Measurements from ENCODE around the gene TCEAL2.
"Not testable (repeated sequence)": the region's sequence is repeated elsewhere in the genome, so short reads cannot be mapped to it uniquely, and the experiment has no call there.

Gene TCEAL2

DNA sequence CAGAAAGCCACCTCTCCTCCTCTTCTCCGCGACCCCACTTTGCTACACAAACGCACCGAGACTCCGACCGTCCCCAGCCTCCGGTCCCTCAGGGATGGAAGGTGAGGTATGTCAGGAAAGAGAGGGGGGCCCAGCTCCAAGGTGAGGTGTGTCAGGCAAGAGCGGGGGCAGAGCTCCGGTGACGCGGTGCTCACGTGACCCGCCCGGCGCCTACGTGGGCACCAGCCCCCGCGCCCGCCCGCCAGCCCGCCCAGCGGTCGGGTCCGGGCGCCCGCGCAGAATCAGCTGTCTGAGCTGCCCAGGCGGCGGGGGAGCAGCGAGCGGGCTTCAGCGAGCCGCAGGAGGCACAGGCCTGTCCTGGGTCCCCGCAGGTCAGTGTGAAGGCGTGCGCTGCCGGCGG is at the start of gene TCEAL2:
TCEAL2 (plus strand) TSS at position 244 of the 400 bp plus-strand sequence. CDS start 1,152 bp downstream, outside the sequence.
- H3K4me1 Mint-ChIP-seq (ENCODE audit: low read depth); H3K36me3 Mint-ChIP-seq (ENCODE audit: low read depth); H3K4me3 Mint-ChIP-seq; H3K27ac Mint-ChIP-seq; H3K9me3 Mint-ChIP-seq; intact Hi-C loops (cut with micrococcal nuclease): not testable (repeated sequence)
- H3K27me3 Mint-ChIP-seq = peaks cover 26% of the 10 kb centered on the region

DNA sequence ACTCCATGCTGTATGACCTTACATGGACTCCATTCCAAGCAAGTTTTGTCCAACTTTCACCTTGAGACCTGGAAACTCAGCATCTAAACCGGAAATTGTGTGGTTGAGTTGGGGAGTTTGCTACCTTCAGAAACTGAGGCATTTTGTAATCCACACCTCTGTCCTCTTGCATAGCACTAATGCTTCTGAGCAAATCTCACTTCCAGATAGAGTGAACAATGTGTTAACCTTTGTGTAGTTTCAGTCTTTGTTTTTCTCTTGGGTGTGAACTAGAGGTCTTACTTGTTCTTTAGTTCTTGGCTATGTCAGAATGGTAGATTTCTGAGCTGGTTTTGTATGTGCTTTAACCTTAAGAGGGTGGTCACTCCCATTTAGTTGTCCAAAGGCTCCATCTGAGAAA is 48.1 kb upstream of the TCEAL2 start:
- Mint-ChIP-seq H3K36me3 (ENCODE audit: low read depth) (no peaks in the 10 kb centered on the region), H3K4me3 (no peak overlapping the region), H3K4me1 (ENCODE audit: low read depth) (no peaks in the 10 kb centered on the region), H3K27ac (no peak overlapping the region), H3K9me3 (no peaks in the 10 kb centered on the region), H3K27me3 (no peaks in the 10 kb centered on the region)
- intact Hi-C loops (cut with micrococcal nuclease) = no loop called here

DNA sequence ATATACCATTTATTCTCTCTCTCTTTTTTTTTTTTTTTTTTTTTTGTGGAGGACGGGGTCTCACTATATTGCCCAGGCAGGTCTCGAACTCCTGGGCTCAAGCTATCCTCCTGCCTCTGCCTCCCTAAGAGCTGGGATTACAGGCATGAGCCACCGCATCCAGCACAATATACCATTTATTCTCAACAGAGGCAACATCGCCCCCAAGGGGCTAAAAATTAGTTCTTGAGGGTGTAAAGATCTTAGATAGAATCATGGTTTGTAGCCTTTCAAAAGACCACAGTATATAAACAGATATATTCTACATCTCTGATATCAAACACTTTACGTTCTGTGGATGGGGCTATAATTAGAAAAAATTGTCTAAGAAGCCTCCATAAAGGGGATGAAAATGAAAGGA is 39.8 kb upstream of the TCEAL2 start:
- Mint-ChIP-seq H3K9me3 (no peaks in the 10 kb centered on the region), H3K4me3 (no peak overlapping the region), H3K27me3 (no peaks in the 10 kb centered on the region), H3K27ac (no peak overlapping the region), H3K4me1 (ENCODE audit: low read depth) (no peaks in the 10 kb centered on the region), H3K36me3 (ENCODE audit: low read depth) (no peaks in the 10 kb centered on the region)
- intact Hi-C loops (cut with micrococcal nuclease) = no loop called here

DNA sequence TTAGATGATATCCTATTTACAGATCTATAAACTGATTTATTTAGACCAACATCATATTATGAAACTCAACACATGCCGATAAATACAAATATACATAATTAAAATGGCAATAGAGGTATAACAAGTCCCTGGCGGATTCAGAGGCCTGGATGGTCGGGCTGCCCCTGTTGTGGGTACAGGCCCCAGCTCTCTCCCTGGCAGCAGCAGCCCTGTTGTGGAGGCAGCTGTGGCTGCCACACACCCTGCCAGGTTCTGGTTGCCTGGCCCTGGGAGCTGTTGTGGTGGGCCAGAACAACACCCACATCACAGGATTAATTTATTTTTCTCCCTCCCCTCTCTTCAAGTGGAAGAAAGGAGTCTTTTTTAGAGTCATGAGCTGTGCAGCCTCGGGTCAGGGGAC is 12.1 kb upstream of the TCEAL2 start:
- no peak overlapping the region for H3K27ac Mint-ChIP-seq
- H3K36me3 Mint-ChIP-seq (ENCODE audit: low read depth) = no peaks in the 10 kb centered on the region
- H3K9me3 Mint-ChIP-seq = no peaks in the 10 kb centered on the region
- no peaks in the 10 kb centered on the region for H3K27me3 Mint-ChIP-seq
- no peak overlapping the region for H3K4me3 Mint-ChIP-seq
- intact Hi-C loops (cut with micrococcal nuclease) = no loop called here
- H3K4me1 Mint-ChIP-seq (ENCODE audit: low read depth) = no peaks in the 10 kb centered on the region

DNA sequence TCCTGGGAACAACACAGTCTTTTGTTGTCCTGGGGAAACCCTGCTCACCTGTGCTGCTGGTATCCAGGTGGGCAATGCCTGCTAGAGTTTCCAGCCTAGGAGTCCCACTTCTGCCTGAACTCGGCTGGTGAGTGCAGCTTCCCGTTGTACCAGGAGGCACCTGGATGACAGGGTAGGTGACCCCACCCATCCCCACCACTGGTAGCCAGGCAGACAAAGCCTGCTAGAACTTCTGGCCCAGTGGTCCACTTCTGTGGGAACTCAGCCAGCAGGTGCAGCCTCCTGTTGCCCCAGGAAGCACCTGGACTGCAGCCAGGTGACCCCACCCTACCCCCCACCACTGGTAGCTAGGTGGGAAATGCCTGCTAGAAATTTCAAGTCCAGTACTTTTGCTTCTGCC is 9.7 kb upstream of the TCEAL2 start:
- intact Hi-C loops (cut with micrococcal nuclease) = no loop called here
- no peak overlapping the region for H3K4me3 Mint-ChIP-seq
- H3K4me1 Mint-ChIP-seq (ENCODE audit: low read depth) = no peaks in the 10 kb centered on the region
- H3K9me3 Mint-ChIP-seq = no peaks in the 10 kb centered on the region
- H3K36me3 Mint-ChIP-seq (ENCODE audit: low read depth) = no peaks in the 10 kb centered on the region
- H3K27ac Mint-ChIP-seq = no peak overlapping the region
- H3K27me3 Mint-ChIP-seq = no peaks in the 10 kb centered on the region

DNA sequence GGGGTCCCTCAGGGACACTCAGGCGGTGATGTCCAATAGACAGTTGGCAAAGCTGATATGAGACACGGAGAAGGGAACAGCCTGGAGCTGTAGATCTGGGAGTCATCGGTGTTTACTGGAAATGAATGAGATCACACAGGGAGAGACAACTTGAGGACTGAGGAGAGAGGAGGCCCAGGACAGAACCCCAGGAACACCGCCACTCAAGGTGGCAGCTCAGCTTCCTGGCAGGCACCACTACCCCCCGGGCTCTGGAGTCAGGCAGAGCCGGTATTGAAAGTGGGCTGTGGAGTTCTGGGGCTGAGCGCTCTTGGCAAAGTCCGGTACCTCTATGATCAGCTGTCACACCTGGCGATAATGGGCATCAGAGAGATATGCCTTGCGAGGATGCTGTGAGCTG is 465 bp upstream of the TCEAL2 start:
- not testable (repeated sequence) for H3K36me3 Mint-ChIP-seq (ENCODE audit: low read depth); H3K4me3 Mint-ChIP-seq; H3K4me1 Mint-ChIP-seq (ENCODE audit: low read depth)

DNA sequence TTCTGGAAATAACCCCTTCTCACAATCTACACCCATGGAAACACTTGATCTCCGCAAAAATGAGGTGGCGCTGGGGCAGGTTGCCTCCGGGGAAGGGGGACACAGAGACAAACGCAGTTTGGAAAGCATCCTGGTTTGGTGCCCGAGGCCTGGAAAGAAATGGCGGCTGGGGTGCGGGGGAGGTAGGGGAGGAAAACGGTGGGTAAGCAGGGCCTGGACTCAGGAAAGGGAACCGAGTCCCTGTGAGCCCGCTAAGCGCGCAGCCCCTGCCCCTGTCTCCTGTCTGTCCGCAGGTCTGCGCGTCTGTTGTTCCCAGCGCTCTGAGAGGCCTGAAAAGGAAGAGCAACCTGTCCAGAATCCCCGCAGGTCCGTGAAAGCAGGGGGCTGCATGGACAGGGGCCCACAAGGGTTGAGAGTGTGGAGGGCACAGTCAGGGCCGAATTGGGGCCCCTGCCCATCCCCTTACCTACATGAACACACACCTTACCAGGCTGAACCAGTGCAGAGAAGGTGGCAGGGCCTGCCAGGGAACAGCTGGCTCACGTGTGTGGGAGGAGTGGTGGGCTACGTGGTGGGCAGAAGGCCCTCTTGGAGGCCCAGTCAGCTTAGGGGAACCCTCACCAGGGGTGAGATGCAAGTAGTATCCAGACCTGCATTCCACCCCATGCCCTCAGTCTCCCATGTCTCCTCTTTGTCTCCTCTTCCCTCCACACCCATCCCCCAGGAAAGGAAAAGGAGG is 770 bp downstream of the TCEAL2 start:
- H3K9me3 Mint-ChIP-seq; H3K36me3 Mint-ChIP-seq (ENCODE audit: low read depth); intact Hi-C loops (cut with micrococcal nuclease); H3K4me3 Mint-ChIP-seq; H3K27ac Mint-ChIP-seq; H3K4me1 Mint-ChIP-seq (ENCODE audit: low read depth): not testable (repeated sequence)
- H3K27me3 Mint-ChIP-seq = peaks cover 26% of the 10 kb centered on the region

More for the DNA sequence above, 465 bp upstream of the TCEAL2 start:
- intact Hi-C loops (cut with micrococcal nuclease); H3K27ac Mint-ChIP-seq; H3K9me3 Mint-ChIP-seq: not testable (repeated sequence)
- peaks cover 26% of the 10 kb centered on the region for H3K27me3 Mint-ChIP-seq

DNA sequence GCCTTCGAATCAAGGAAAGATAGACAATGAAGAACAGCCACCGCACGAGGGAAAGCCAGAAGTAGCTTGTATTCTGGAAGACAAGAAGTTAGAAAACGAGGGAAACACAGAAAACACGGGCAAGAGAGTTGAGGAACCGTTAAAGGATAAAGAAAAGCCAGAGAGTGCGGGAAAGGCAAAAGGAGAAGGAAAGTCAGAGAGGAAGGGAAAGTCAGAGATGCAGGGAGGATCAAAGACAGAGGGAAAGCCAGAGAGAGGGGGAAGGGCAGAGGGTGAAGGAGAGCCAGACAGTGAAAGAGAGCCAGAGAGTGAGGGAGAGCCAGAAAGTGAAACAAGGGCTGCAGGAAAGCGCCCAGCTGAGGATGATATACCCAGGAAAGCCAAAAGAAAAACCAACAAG is 1.4 kb downstream of the TCEAL2 start:
- H3K9me3 Mint-ChIP-seq = no peaks in the 10 kb centered on the region
- no peak overlapping the region for H3K27ac Mint-ChIP-seq
- no peaks in the 10 kb centered on the region for H3K4me1 Mint-ChIP-seq (ENCODE audit: low read depth)
- peaks cover 26% of the 10 kb centered on the region for H3K27me3 Mint-ChIP-seq
- intact Hi-C loops (cut with micrococcal nuclease) = no loop called here
- H3K4me3 Mint-ChIP-seq = no peak overlapping the region
- no peaks in the 10 kb centered on the region for H3K36me3 Mint-ChIP-seq (ENCODE audit: low read depth)

DNA sequence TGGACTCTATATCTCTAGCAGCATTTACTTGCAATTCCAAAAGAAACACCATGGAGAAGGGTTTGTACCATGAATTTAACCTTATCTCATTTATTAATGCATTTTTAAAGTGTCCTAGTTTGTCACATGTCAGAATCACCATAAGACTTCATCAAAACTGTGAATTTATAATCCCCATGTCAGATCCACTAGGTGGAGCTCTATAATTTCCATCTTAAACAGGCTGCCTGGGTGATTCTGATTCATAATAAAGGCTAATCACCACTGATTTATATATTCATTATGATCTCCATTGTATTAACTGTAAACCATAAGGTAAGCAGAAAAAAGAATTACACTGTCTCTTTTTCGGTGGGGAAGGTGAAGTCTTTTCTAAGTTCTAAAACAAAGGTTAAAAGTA is 4.0 kb downstream of the TCEAL2 start:
- H3K27ac Mint-ChIP-seq = no peak overlapping the region
- intact Hi-C loops (cut with micrococcal nuclease) = no loop called here
- peaks cover 25% of the 10 kb centered on the region for H3K27me3 Mint-ChIP-seq
- no peak overlapping the region for H3K4me3 Mint-ChIP-seq
- H3K9me3 Mint-ChIP-seq = no peaks in the 10 kb centered on the region
- no peaks in the 10 kb centered on the region for H3K36me3 Mint-ChIP-seq (ENCODE audit: low read depth)
- no peaks in the 10 kb centered on the region for H3K4me1 Mint-ChIP-seq (ENCODE audit: low read depth)

DNA sequence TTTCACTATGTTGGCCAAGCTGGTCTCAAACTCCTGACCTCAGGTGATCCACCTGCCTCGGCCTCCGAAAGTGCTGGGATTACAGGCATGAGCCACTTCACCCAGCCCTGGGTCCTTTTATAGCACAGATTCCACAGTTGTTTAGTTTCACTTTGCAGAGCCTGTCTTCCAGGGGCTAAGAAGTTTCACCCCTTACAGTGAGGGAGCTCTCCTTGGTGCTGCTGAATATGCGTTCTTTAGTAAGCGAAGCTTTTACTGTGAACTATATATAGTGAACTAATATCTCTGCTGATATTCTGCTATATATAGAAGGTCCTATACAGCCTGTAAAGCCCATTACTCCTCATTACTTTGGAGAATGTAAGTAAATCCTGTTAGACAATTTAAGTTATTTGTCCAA is 12.6 kb downstream of the TCEAL2 start:
- H3K36me3 Mint-ChIP-seq (ENCODE audit: low read depth) = no peaks in the 10 kb centered on the region
- H3K27ac Mint-ChIP-seq = no peak overlapping the region
- no peaks in the 10 kb centered on the region for H3K4me1 Mint-ChIP-seq (ENCODE audit: low read depth)
- H3K4me3 Mint-ChIP-seq = no peak overlapping the region
- intact Hi-C loops (cut with micrococcal nuclease) = no loop called here
- H3K9me3 Mint-ChIP-seq = no peaks in the 10 kb centered on the region
- peaks cover 22% of the 10 kb centered on the region for H3K27me3 Mint-ChIP-seq

DNA sequence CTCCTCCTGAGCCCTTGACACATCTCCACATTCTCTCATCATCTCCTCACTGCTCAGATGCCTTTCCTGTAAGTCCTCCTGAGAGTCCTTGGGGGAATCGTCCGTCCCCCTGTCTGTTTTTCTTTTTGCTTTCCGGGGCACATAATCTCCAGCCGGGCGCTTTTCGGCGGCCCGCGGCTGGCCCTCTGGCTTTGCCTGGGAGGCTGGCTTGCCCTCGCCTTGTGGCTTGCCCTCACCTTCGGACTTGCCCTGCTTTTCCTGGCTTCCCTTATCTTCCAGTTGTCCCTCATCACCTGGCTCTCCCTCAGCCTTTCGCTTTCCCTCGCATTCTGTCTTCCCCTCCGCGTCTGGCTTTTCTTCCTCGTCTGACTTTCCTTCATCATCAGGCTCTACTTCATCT is 15.4 kb downstream of the TCEAL2 start:
- H3K27ac Mint-ChIP-seq; H3K4me3 Mint-ChIP-seq; H3K9me3 Mint-ChIP-seq; H3K4me1 Mint-ChIP-seq (ENCODE audit: low read depth); intact Hi-C loops (cut with micrococcal nuclease); H3K36me3 Mint-ChIP-seq (ENCODE audit: low read depth): not testable (repeated sequence)
- H3K27me3 Mint-ChIP-seq = peaks cover 32% of the 10 kb centered on the region

DNA sequence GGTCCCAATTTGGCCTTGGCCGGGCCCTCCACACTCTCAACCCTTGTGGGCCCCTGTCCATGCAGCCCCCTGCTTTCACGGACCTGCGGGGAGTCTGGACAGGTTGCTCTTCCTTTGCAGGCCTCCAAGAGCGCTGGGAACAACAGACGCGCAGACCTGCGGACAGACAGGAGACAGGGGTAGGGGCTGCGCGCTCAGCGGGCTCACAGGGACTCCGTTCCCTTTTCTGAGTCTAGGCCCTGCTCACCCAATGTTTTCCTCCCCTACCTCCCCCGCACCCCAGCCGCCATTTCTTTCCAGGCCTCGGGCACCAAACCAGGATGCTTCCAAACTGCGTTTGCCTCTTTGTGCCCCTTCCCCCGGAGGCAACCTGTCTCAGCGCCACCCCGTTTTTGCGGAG is 16.2 kb downstream of the TCEAL2 start:
- H3K36me3 Mint-ChIP-seq (ENCODE audit: low read depth); H3K27ac Mint-ChIP-seq; H3K4me3 Mint-ChIP-seq; H3K4me1 Mint-ChIP-seq (ENCODE audit: low read depth); H3K9me3 Mint-ChIP-seq; intact Hi-C loops (cut with micrococcal nuclease): not testable (repeated sequence)
- peaks cover 32% of the 10 kb centered on the region for H3K27me3 Mint-ChIP-seq

DNA sequence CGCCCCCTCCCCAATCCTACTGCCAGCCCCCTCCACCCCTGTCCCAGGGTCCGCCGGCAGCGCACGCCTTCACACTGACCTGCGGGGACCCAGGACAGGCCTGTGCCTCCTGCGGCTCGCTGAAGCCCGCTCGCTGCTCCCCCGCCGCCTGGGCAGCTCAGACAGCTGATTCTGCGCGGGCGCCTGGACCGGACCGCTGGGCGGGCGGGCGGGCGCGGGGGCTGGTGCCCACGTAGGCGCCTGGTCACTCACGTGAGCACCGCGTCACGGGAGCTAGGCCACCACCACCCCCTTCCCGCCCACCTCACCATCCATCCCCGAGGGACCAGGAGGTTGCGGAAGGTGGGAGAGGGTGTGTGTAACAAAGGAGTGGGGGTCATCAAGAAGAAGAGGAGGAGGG is 16.8 kb downstream of the TCEAL2 start, which contains the start of gene TCEAL6:
TCEAL6 (minus strand) TSS at position 208 of the 400 bp plus-strand sequence.
- H3K36me3 Mint-ChIP-seq (ENCODE audit: low read depth); intact Hi-C loops (cut with micrococcal nuclease); H3K9me3 Mint-ChIP-seq; H3K27ac Mint-ChIP-seq; H3K4me1 Mint-ChIP-seq (ENCODE audit: low read depth); H3K4me3 Mint-ChIP-seq: not testable (repeated sequence)
- peaks cover 32% of the 10 kb centered on the region for H3K27me3 Mint-ChIP-seq

DNA sequence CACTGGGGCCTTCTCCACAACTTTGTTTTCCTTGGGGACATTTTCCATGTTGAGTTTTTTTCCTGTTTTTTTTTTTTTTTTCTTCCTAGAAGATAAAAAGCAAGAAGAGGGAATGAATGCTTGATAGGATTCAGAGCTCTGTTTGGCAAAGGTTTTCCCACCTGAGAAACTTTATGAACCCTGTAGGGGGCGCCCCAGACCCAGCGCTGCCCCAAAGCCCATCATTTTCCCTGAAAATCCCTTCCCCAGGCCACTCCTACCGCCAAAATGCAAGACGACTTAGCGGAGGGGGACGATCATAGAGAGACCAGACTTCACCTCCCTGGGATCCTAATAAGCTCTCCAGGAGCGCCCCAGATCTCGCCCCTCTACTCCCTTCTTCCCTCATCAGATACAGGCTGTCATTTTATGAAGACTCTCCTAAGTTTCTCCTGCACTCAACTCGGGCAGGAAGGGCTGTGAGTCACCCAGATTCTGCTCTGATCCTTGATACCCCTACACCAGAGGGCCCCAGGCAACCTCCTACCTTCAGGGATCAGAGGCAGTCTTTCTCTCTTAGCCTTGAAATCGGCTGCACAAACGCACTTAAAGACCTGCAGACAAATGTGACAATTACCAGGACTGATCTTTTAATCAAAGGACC is 28.9 kb downstream of the TCEAL2 start:
- Mint-ChIP-seq H3K9me3 (no peaks in the 10 kb centered on the region), H3K27ac (no peak overlapping the region), H3K27me3 (peaks cover 27% of the 10 kb centered on the region), H3K4me1 (ENCODE audit: low read depth) (peaks cover 14% of the 10 kb centered on the region), H3K4me3 (no peak overlapping the region), H3K36me3 (ENCODE audit: low read depth) (no peaks in the 10 kb centered on the region)
- intact Hi-C loops (cut with micrococcal nuclease) = no loop called here
